Panc1 (cell line): ENCODE data around the gene YAP1. TPM values are rescaled to one million over a fixed set of nuclear protein-coding genes. Genes with fewer than 3 reads are reported as not detected.

Source experiments
- ATAC-seq: fragments of 200-7000 bp; cut with Tn5 transposase; 2 replicates; pipeline ENCODE4 v1.9.1; 2020; ENCODE audit warnings: mild to moderate bottlenecking, moderate library complexity
- BruUV-seq: library from RNA; stranded (reverse); fragments of 400-500 nt; replicated peaks from 2 replicates; lab custom pipeline; 2021; lab: Mats Ljungman, UMichigan
- CTCF ChIA-PET: fragments of 300-600 bp; sonication (Branson Sonifier 250); formaldehyde crosslinking; loops from one replicate; lab custom pipeline; 2022; ENCODE audit warnings: antibody characterized with exemption; lab: Charles Lee
- POLR2A ChIA-PET: fragments of 300-600 bp; sonication (Branson Sonifier 250); formaldehyde crosslinking; loops from one replicate; lab custom pipeline; 2022; ENCODE audit warnings: antibody characterized with exemption; lab: Charles Lee
- DNase-seq: peaks from one replicate; pipeline ENCODE4 v3.0.0-alpha.2; 2010; ENCODE audit warnings: low read depth, low spot score
- H3K27ac ChIP-seq: 2 replicates; pipeline ENCODE4 v1.5.1; 2011; ENCODE audit warnings: mild to moderate bottlenecking, low read length, inconsistent platforms
- H3K27me3 ChIP-seq: fragments of 200-500 bp; sonication (Bioruptor generic); 2 replicates; pipeline ENCODE4 v1.6.0; 2014; ENCODE audit warnings: low read length, inconsistent platforms; ENCODE audit not compliant: control insufficient read depth, insufficient read depth
- H3K36me3 ChIP-seq: fragments of 200-500 bp; sonication (Bioruptor generic); 2 replicates; pipeline ENCODE4 v1.5.1; 2014; ENCODE audit warnings: inconsistent platforms, mild to moderate bottlenecking, low read length, moderate library complexity; ENCODE audit not compliant: control insufficient read depth, insufficient read depth
- H3K4me1 ChIP-seq: 2 replicates; pipeline ENCODE4 v1.5.1; 2011; ENCODE audit warnings: inconsistent platforms, mild to moderate bottlenecking, low read length, moderate library complexity; ENCODE audit not compliant: control insufficient read depth, insufficient read depth
- H3K4me3 ChIP-seq, 2 experiments: 2 replicates each; pipeline ENCODE4 v1.5.1; 2011 to 2012; ENCODE audit warnings: low read depth in 2 of 2, low read length in 2 of 2, mild to moderate bottlenecking in 2 of 2, inconsistent platforms in 1 of 2, moderate library complexity in 1 of 2
- H3K9me3 ChIP-seq: fragments of 200-500 bp; sonication (Bioruptor generic); 2 replicates; pipeline ENCODE4 v1.5.1; 2014; ENCODE audit warnings: low read depth, mild to moderate bottlenecking, inconsistent platforms, low read length, moderate library complexity; ENCODE audit not compliant: control insufficient read depth, insufficient read depth
- POLR2AphosphoS5 ChIP-seq: IDR thresholded peaks from 2 replicates; pipeline ENCODE4 v1.6.1; 2012; ENCODE audit warnings: mild to moderate bottlenecking, low read depth, low read length, moderate library complexity
- SIN3A ChIP-seq: IDR thresholded peaks from 2 replicates; pipeline ENCODE4 v1.6.1; 2012; ENCODE audit warnings: low read depth, mild to moderate bottlenecking, low read length, moderate library complexity, borderline replicate concordance; ENCODE audit not compliant: insufficient read depth
- TCF7L2 ChIP-seq: IDR thresholded peaks from 2 replicates; pipeline ENCODE4 v1.6.1; 2011; ENCODE audit warnings: mild to moderate bottlenecking, low read depth, low read length, inconsistent platforms
- in situ Hi-C: cut with HindIII; loops from 2 replicates; pipeline ENCODE4 v1.10.0; 2016; ENCODE audit warnings: low sequenced_read_pairs, low pct_unique_long_range_greater_than_20kb
- intact Hi-C: fragments of 100-400 bp; cut with micrococcal nuclease; formaldehyde crosslinking; loops from one replicate; pipeline ENCODE4 v1.10.0; 2022; ENCODE audit not compliant: unreplicated experiment
- total RNA-seq: library from RNA; stranded (reverse); gene quantifications from one replicate; pipeline ENCODE4 v1.2.1, GENCODE V29; 2021; ENCODE audit not compliant: unreplicated experiment
- TF ChIP-seq, protein P1 (sequence below): fragments of 450-650 bp; IDR thresholded peaks from 2 replicates; pipeline ENCODE4 v1.5.1; 2017; ENCODE audit warnings: mild to moderate bottlenecking
- TF ChIP-seq, protein P2 (sequence below), 2 experiments: IDR thresholded peaks; 2 replicates each; pipeline ENCODE4 v1.6.1; 2011 to 2012; ENCODE audit warnings: low read depth in 2 of 2, control low read depth in 1 of 2, low read length in 1 of 2, mild to moderate bottlenecking in 1 of 2, moderate library complexity in 1 of 2; ENCODE audit not compliant: insufficient read depth in 1 of 2

Gene YAP1
- total RNA-seq, 1 experiment from 2014 or later: 158 TPM

GRCh38 chr11:102239448-102239847 lies 129.2 kb downstream of the YAP1 start:
- DNase-seq (no peak), ATAC-seq (no peak)
- Histone ChIP-seq H3K27ac (no peak overlapping the region), H3K27me3 (no peaks in the 10 kb centered on the region), H3K4me3 (no peak overlapping the region), H3K9me3 (no peaks in the 10 kb centered on the region), H3K4me1 (0 out of 2 replicates have a peak, but pooled peaks cover 2% of the 10 kb centered on the region), H3K36me3 (no peaks in the 10 kb centered on the region)
- TF ChIP-seq TCF7L2 (no peak), POLR2AphosphoS5 (no peak), SIN3A (no peak)
- TF ChIP-seq, protein P1, sequence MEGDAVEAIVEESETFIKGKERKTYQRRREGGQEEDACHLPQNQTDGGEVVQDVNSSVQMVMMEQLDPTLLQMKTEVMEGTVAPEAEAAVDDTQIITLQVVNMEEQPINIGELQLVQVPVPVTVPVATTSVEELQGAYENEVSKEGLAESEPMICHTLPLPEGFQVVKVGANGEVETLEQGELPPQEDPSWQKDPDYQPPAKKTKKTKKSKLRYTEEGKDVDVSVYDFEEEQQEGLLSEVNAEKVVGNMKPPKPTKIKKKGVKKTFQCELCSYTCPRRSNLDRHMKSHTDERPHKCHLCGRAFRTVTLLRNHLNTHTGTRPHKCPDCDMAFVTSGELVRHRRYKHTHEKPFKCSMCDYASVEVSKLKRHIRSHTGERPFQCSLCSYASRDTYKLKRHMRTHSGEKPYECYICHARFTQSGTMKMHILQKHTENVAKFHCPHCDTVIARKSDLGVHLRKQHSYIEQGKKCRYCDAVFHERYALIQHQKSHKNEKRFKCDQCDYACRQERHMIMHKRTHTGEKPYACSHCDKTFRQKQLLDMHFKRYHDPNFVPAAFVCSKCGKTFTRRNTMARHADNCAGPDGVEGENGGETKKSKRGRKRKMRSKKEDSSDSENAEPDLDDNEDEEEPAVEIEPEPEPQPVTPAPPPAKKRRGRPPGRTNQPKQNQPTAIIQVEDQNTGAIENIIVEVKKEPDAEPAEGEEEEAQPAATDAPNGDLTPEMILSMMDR: no peak
- TF ChIP-seq, protein P2, sequence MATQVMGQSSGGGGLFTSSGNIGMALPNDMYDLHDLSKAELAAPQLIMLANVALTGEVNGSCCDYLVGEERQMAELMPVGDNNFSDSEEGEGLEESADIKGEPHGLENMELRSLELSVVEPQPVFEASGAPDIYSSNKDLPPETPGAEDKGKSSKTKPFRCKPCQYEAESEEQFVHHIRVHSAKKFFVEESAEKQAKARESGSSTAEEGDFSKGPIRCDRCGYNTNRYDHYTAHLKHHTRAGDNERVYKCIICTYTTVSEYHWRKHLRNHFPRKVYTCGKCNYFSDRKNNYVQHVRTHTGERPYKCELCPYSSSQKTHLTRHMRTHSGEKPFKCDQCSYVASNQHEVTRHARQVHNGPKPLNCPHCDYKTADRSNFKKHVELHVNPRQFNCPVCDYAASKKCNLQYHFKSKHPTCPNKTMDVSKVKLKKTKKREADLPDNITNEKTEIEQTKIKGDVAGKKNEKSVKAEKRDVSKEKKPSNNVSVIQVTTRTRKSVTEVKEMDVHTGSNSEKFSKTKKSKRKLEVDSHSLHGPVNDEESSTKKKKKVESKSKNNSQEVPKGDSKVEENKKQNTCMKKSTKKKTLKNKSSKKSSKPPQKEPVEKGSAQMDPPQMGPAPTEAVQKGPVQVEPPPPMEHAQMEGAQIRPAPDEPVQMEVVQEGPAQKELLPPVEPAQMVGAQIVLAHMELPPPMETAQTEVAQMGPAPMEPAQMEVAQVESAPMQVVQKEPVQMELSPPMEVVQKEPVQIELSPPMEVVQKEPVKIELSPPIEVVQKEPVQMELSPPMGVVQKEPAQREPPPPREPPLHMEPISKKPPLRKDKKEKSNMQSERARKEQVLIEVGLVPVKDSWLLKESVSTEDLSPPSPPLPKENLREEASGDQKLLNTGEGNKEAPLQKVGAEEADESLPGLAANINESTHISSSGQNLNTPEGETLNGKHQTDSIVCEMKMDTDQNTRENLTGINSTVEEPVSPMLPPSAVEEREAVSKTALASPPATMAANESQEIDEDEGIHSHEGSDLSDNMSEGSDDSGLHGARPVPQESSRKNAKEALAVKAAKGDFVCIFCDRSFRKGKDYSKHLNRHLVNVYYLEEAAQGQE (IDR thresholded peaks at IDR 0.05; ENCODE audit: insufficient read depth in 1 of 2, low read depth in 2 of 2, low read length in 1 of 2): no peak
- intact Hi-C loops: no loop called here
- CTCF ChIA-PET: no interaction called here
- in situ Hi-C loops: no loop called here
- no TSS peak for BruUV-seq
- POLR2A ChIA-PET: no interaction called here

GRCh38 chr11:102239911-102240310 lies 129.7 kb downstream of the YAP1 start:
- DNase-seq: no peak
- Histone ChIP-seq H3K27me3 (no peaks in the 10 kb centered on the region), H3K4me3 (no peak overlapping the region), H3K9me3 (no peaks in the 10 kb centered on the region), H3K27ac (no peak overlapping the region), H3K36me3 (no peaks in the 10 kb centered on the region), H3K4me1 (peaks cover 4% of the 10 kb centered on the region)
- intact Hi-C loops (no loop called here), in situ Hi-C loops (no loop called here)
- no TSS peak for BruUV-seq
- CTCF ChIA-PET: no interaction called here
- POLR2A ChIA-PET: no interaction called here
- no peak for ATAC-seq
- TF ChIP-seq, protein P1: no peak
- no peak for TF ChIP-seq SIN3A
- TF ChIP-seq, protein P2 (IDR thresholded peaks at IDR 0.05; ENCODE audit: insufficient read depth in 1 of 2, low read depth in 2 of 2, low read length in 1 of 2): no peak
- no peak for TF ChIP-seq POLR2AphosphoS5
- no peak for TF ChIP-seq TCF7L2
